ENCODE results near the gene CHST9.

The CHST9 gene

DNA sequence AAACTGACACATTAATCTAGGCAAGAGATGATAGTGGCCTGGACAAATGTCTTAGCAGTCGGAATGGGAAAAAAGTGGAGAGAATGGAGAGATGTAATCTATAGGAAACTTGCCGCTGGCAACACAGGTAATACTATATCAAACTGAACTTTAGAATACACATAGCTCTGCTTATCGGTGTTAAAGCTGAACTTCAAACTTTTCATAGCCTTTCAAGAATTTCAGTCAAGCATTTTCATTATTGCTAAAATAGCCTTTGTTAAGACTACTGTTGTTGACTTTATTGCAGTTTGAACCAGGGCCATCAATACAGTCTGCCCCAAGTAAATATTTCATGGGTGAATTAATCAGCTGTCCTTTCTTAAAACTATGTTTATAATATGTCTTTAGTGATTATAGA is 12.9 kb upstream of the CHST9 start:
- POLR2A ChIA-PET = no interaction called here
- H3K4me3 ChIP-seq (ENCODE audit: low read depth, low read length) = no peak overlapping the region
- CTCF ChIA-PET = no interaction called here
- TF ChIP-seq, protein P1, sequence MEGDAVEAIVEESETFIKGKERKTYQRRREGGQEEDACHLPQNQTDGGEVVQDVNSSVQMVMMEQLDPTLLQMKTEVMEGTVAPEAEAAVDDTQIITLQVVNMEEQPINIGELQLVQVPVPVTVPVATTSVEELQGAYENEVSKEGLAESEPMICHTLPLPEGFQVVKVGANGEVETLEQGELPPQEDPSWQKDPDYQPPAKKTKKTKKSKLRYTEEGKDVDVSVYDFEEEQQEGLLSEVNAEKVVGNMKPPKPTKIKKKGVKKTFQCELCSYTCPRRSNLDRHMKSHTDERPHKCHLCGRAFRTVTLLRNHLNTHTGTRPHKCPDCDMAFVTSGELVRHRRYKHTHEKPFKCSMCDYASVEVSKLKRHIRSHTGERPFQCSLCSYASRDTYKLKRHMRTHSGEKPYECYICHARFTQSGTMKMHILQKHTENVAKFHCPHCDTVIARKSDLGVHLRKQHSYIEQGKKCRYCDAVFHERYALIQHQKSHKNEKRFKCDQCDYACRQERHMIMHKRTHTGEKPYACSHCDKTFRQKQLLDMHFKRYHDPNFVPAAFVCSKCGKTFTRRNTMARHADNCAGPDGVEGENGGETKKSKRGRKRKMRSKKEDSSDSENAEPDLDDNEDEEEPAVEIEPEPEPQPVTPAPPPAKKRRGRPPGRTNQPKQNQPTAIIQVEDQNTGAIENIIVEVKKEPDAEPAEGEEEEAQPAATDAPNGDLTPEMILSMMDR (IDR thresholded peaks at IDR 0.05; ENCODE audit: insufficient read depth, low read length, missing control alignments) = no peak
- no peak for DNase-seq (ENCODE audit: low read depth, low spot score)

DNA sequence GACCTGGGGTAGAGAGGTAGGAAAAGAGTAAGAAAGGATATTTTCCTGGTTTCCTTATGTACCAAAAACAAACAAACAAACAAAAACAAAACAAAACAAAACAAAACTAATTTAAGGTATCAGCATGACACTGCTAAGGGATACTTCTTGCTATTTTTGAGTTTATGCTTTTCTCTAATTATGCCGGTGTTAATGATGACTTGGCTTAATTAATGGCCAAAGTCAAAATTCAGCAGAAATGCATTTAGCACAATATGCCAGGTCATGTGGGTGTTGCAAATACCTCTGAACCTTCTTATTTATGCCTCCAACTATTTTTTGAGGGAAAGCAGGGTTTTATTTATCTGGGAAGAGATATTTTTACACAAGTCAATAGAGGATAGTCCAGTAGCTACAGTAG is 3.2 kb upstream of the CHST9 start:
- H3K4me3 ChIP-seq (ENCODE audit: low read depth, low read length) = no peak overlapping the region
- ChIA-PET POLR2A (no interaction called here), CTCF (no interaction called here)
- no peak for DNase-seq (ENCODE audit: low read depth, low spot score)
- TF ChIP-seq, protein P1 (IDR thresholded peaks at IDR 0.05; ENCODE audit: insufficient read depth, low read length, missing control alignments) = no peak

DNA sequence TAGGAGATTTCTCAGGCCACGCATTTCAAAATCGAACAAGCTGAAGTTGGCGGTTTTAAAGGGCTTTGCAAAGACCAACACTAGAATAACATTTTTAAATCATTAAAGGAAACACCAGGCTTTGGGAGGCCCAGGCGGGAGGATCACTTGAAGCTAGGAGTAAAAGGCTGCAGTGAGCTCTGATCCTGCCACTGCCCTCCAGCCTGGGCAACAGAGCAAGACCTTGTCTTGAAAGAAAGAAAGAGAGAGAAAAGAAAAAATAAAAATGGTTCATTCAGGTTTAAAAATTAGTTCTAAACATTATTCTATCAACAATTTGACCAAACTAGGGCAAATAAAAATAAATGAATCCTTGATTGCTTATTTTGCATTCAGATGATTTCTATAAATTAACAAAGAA is 789 bp upstream of the CHST9 start:
- DNase-seq (ENCODE audit: low read depth, low spot score) = no peak
- no peak overlapping the region for H3K4me3 ChIP-seq (ENCODE audit: low read depth, low read length)
- ChIA-PET CTCF (no interaction called here), POLR2A (no interaction called here)
- TF ChIP-seq, protein P1 (IDR thresholded peaks at IDR 0.05; ENCODE audit: insufficient read depth, low read length, missing control alignments) = no peak

DNA sequence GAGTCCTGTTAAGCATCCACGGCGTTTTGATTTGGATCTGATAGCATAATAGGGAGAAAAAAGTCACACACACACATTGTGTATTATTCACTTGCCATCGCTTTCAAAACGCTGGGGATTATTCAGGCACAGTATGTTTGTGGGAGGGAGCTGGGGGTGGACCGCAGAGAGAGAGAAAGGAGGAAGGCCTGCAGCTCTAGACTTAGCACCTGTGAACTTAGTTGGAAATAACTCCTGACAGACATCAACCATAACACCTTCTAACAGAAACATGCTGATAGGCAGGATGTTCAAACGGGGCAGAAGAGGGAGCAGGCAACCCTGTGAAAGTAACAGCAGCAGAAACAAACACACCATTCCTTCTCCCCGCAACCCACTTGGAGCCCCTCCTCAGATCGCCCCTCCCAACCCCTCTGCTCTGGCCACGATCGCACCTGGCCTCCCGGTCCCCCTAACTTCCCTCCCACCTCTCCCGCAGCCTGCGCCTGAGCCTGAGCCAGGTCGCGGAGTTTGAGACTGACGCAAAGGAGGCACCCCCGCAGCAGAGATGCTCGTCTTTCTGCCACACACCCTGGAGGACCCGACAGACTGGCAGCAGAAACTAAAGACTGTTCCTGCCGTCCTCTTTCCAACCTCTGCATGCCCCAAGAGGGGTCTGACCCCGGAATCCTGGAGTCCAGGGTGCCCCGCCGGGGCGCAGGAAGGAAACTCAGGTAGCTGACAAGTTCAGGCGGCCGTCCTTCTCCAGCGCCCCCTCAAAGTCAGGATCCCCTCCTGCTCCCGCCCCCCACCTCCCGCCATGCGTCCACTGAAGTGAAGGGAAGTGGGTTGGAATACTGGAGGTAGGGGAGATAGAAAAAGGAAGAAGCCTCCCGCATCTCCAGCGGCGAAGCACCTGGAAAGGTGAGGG is 738 bp downstream of the CHST9 start:
- H3K4me3 ChIP-seq (ENCODE audit: low read depth, low read length) = no peak overlapping the region
- no peak for DNase-seq (ENCODE audit: low read depth, low spot score)
- ChIA-PET CTCF (no interaction called here), POLR2A (no interaction called here)
- TF ChIP-seq, protein P1 (IDR thresholded peaks at IDR 0.05; ENCODE audit: insufficient read depth, low read length, missing control alignments) = no peak

DNA sequence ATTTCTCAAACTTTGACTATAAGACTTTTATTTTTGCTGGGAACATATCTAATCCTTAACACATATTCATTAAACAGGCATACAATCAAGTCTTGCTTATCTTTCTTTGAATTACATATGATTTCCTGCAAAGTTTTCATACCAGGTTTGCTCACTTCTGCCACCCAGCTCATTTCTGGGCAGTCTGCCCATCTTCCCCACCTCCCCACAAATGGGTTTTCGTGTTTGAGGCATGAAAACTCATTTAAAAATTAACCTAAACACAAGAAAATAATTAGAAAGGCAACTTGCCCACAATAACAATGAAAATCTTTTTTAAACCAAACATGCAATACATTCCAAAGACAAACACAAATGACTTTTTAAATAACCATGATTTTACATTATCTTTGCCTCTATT is 3.4 kb downstream of the CHST9 start:
- TF ChIP-seq, protein P1 (IDR thresholded peaks at IDR 0.05; ENCODE audit: insufficient read depth, low read length, missing control alignments) = no peak
- POLR2A ChIA-PET = no interaction called here
- CTCF ChIA-PET = no interaction called here
- DNase-seq (ENCODE audit: low read depth, low spot score) = no peak
- H3K4me3 ChIP-seq (ENCODE audit: low read depth, low read length) = no peak overlapping the region

DNA sequence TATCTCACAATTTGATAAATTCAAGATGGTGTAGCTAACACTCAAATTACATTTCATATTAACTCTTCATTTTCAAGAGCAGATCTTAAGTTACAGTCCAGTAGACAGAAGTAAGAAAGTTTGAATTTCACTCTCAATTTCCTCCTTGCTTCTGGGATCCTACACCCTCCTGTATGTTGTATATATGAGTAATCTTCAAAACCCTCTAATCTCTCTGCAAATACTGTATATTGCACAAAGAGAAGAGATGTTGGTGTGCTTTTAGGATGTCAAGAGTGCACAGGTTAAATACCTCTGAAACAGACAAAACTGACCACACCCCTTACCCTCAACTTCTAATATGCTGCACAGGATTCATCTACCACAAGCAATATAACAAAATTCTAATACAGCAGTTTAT is 6.7 kb downstream of the CHST9 start:
- CTCF ChIA-PET = no interaction called here
- no peak overlapping the region for H3K4me3 ChIP-seq (ENCODE audit: low read depth, low read length)
- TF ChIP-seq, protein P1 (IDR thresholded peaks at IDR 0.05; ENCODE audit: insufficient read depth, low read length, missing control alignments) = no peak
- POLR2A ChIA-PET = no interaction called here
- no peak for DNase-seq (ENCODE audit: low read depth, low spot score)
